ENCODE data around the gene GPT2. TPM values are rescaled to one million over a fixed set of nuclear protein-coding genes. Genes with fewer than 3 reads are reported as not detected.

Gene GPT2
- total RNA-seq, 4 donors from 2014 or later = 65.7 to 100 (median 85.0) TPM

GRCh38 chr16:46900455-46901235, 16.5 kb downstream of the GPT2 start:
- Histone ChIP-seq H3K27me3 (no peaks in the 10 kb centered on the region), H3K4me3 (no peak overlapping the region), H3K36me3 (peaks cover 3% of the 10 kb centered on the region), H3K4me1 (peaks cover 40% of the 10 kb centered on the region), H3K9me3 (no peaks in the 10 kb centered on the region), H3K27ac (peak overlapping the region; percentile 49)
- WGBS = 47% methylated on average over 10 of the region's 19 CpGs
- TF ChIP-seq POLR2A (IDR thresholded peaks at IDR 0.05) (no peak), POLR2AphosphoS5 (IDR thresholded peaks at IDR 0.05) (peak in 1 of 3 donors; percentile 76)
- DNase-seq (ENCODE audit: low spot score in 2 of 2) = peak in 1 of 2 donors; percentile 71

DNA sequence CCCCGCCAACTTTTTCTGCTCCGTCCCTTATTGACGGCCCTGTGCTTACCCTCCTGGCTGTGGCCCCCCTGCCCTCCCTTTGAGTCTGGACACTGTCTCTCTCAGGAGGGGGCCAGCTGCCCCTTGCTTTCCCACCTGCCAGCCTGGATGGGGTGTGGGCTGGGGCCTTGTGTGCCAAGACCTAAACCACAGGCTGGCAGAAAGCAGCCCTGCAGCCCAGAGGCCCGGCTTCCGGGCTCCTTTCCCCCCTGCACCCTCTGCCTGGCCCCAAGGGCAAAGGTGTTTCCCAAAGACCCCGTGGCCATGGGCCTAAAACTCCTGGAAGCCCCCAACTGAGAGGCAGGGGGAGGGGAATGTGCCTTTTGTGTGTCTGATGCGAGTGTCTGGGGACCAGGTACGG, 17.5 kb downstream of the GPT2 start:
- TF ChIP-seq POLR2A (IDR thresholded peaks at IDR 0.05) (no peak), EP300 (IDR thresholded peaks at IDR 0.05) (no peak), POLR2AphosphoS5 (IDR thresholded peaks at IDR 0.05) (no peak), CTCF (IDR thresholded peaks at IDR 0.05) (no peak)
- no peaks in the 10 kb centered on the region for H3K9me3 ChIP-seq
- DNase-seq (ENCODE audit: low spot score in 2 of 2) = no peak
- H3K4me1 ChIP-seq = peaks cover 36% of the 10 kb centered on the region
- H3K4me3 ChIP-seq = no peak overlapping the region
- H3K27ac ChIP-seq = peak overlapping the region; percentile 49
- peaks cover 6% of the 10 kb centered on the region for H3K36me3 ChIP-seq
- 50% methylated on average over 6 of the region's 8 CpGs for WGBS
- H3K27me3 ChIP-seq = no peaks in the 10 kb centered on the region

DNA sequence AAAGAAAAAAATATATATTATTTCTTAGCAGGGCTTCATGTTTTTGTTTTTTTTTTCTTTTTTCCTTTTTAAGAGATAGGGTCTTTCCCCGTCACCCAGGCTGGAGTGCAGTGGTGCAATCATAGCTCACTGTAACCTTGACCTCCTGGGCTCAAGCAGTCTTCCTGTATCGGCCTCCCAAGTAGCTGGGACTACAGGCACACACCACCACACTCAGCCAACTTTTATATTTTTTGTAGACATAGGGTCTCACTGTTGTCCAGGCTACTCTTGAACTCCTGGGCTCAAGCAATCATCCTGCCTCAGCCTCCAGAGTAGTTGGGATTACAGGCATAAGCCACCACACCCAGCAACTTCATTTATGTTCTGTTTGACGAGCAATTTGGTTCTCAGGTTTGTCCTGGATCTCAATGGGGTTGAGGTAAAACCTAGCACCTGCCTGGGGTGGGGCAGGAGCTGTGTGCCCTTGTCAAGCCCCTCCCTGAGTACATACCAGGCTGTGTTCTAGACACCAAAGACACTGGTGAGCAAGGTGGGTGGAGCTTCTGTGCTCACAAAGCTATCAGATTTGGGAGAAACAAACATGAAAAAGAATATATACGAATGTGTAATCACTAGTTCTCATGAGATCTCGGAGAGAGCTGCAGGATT, 19.2 kb downstream of the GPT2 start:
- WGBS = 78% methylated on average over 5 of the region's 5 CpGs
- no peak overlapping the region for H3K4me3 ChIP-seq
- no peak overlapping the region for H3K27ac ChIP-seq
- TF ChIP-seq POLR2A (IDR thresholded peaks at IDR 0.05) (no peak), POLR2AphosphoS5 (IDR thresholded peaks at IDR 0.05) (no peak), CTCF (IDR thresholded peaks at IDR 0.05) (no peak), EP300 (IDR thresholded peaks at IDR 0.05) (no peak)
- H3K27me3 ChIP-seq = no peaks in the 10 kb centered on the region
- no peak for DNase-seq (ENCODE audit: low spot score in 2 of 2)
- peaks cover 12% of the 10 kb centered on the region for H3K36me3 ChIP-seq
- H3K9me3 ChIP-seq = no peaks in the 10 kb centered on the region
- H3K4me1 ChIP-seq = peaks cover 31% of the 10 kb centered on the region

- no peak overlapping the region for H3K27ac ChIP-seq
- TF ChIP-seq EP300 (IDR thresholded peaks at IDR 0.05) (no peak), CTCF (IDR thresholded peaks at IDR 0.05) (no peak), POLR2AphosphoS5 (IDR thresholded peaks at IDR 0.05) (no peak), POLR2A (IDR thresholded peaks at IDR 0.05) (no peak)
- no peaks in the 10 kb centered on the region for H3K9me3 ChIP-seq
- H3K36me3 ChIP-seq = peaks cover 12% of the 10 kb centered on the region
- no peak overlapping the region for H3K4me3 ChIP-seq
- 93% methylated on average over 3 of the region's 3 CpGs for WGBS
- H3K4me1 ChIP-seq = peaks cover 30% of the 10 kb centered on the region
- no peak for DNase-seq (ENCODE audit: low spot score in 2 of 2)
- no peaks in the 10 kb centered on the region for H3K27me3 ChIP-seq
Measured at GRCh38 chr16:46904471-46904870, 20.3 kb downstream of the GPT2 start.

GRCh38 chr16:46906360-46907060, 22.3 kb downstream of the GPT2 start:
- DNase-seq (ENCODE audit: low spot score in 2 of 2) = no peak
- peaks cover 12% of the 10 kb centered on the region for H3K36me3 ChIP-seq
- H3K27me3 ChIP-seq = no peaks in the 10 kb centered on the region
- TF ChIP-seq CTCF (IDR thresholded peaks at IDR 0.05) = no peak
- TF ChIP-seq POLR2A (IDR thresholded peaks at IDR 0.05) = no peak
- no peak for TF ChIP-seq POLR2AphosphoS5 (IDR thresholded peaks at IDR 0.05)
- no peak for TF ChIP-seq EP300 (IDR thresholded peaks at IDR 0.05)
- 93% methylated on average over 12 of the region's 12 CpGs for WGBS
- no peak overlapping the region for H3K4me3 ChIP-seq
- no peaks in the 10 kb centered on the region for H3K9me3 ChIP-seq
- H3K27ac ChIP-seq = no peak overlapping the region
- peaks cover 12% of the 10 kb centered on the region for H3K4me1 ChIP-seq
